GM19455 (cell line): ENCODE results near the gene VEGFA.

Source experiments
- ATAC-seq: cut with Tn5 transposase; IDR thresholded peaks from one replicate; pipeline ENCODE4 v1.9.1; 2021; ENCODE audit not compliant: unreplicated experiment

The VEGFA gene

DNA sequence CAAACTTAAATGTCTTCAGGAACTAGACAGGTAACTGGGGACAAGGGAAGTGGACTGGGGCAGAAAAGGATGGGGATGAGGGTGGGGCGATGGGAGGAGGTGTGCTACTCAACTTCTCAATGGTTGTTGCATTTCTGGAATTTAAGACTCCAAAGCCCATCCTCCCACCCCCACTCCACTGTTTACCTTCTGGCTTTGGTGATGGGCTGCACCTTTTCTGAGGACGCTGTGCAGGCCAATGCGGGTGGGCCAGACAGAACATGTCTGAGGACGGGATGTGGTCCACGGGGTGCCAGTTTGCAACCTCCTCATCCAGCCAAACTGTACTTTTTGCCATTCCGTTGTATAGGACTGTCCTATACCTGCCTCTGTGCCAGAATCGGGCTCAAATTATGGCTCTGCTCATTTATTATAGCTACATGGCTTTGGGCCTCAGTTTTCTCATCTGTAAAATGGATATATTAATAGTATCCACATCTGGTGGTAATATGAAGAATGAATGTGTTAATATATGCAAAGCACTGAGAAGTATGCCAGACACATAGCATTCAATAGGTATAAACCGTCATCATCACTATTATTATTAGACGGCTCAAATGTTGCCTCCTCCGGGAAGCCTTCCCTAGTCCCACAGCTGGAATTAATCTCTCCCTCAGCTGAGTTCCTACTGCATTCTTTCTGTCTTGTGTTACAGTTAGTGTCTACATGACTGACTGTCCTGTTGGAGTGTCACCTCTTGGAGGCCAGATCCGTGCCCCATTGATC, 31.0 kb upstream of the VEGFA start:
- no peak for ATAC-seq

- ATAC-seq = no peak
Observed at GRCh38 chr6:43739642-43740091, 30.3 kb upstream of the VEGFA start.

- ATAC-seq = no peak
Observed at GRCh38 chr6:43740321-43740960, 29.6 kb upstream of the VEGFA start.

GRCh38 chr6:43740961-43741764, 28.8 kb upstream of the VEGFA start:
- no peak for ATAC-seq

GRCh38 chr6:43741829-43742228, 28.2 kb upstream of the VEGFA start:
- no peak for ATAC-seq

DNA sequence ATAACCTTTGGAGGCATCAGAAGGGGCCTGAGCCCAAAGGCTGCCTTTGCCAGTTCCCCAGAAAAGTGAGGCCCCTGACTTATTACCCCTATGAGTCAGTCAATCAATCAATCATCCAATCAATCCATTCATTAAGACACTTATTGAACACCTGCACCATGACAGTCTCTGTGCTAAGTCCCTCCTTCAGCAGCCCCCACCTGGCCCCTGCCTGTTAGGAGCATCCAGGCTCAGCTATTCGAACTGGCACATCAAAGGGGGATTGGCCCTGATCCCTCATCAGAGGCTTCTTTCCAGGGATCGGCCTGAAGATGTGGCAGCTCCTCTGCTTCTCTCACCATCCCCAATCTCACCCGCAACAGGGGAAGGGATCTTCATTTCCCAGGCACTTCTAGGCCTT, 27.7 kb upstream of the VEGFA start:
- no peak for ATAC-seq

GRCh38 chr6:43742931-43743632, 26.9 kb upstream of the VEGFA start:
- no peak for ATAC-seq

- ATAC-seq = no peak
Observed at GRCh38 chr6:43743682-43744381, 26.2 kb upstream of the VEGFA start.

DNA sequence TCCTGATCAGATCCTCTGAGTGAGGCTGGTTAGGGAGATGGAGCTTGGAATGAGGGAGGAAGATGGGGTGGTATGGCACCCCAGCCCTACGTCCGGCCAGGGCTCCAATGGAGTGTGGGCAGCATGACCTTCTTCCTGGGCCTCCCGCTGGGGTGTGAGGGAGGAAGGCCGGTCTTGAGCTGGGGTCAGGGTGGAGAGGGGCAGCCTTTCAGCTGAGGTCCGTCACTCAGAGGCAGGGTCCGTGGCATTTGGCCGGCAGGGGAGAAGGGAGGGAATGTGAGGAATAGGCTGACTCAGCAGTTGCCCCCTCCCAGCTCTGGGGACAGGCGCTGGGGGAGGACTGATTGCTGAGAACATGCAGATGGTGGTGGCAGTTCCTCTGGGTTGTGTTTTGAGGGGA, 25.5 kb upstream of the VEGFA start:
- no peak for ATAC-seq

- no peak for ATAC-seq
Observed at GRCh38 chr6:43744931-43745727, 24.9 kb upstream of the VEGFA start.

- no peak for ATAC-seq
Observed at GRCh38 chr6:43746071-43746470, 23.9 kb upstream of the VEGFA start.

- ATAC-seq = no peak
Observed at GRCh38 chr6:43746613-43747102, 23.4 kb upstream of the VEGFA start.

- no peak for ATAC-seq
Observed at GRCh38 chr6:43747784-43748183, 22.2 kb upstream of the VEGFA start.

DNA sequence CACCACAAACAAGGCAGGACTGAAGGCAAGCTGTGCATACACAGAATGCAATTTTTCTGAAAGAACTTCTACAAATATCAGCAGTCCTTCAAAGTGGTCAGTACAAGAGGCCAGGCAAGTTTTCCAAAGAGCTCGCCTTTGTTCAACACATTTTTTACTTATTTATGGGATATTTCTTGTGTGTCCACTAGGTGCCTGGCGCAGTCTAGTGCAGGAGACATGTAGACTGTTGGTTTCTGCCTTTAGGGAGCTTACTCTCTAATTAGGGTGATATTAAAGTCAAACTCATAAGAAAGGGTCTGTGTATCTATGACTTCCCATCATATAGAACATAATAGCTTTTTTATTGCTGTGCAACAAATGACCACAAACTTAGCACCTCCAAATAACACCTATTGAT, 21.2 kb upstream of the VEGFA start:
- no peak for ATAC-seq

GRCh38 chr6:43749461-43749860, 20.6 kb upstream of the VEGFA start:
- no peak for ATAC-seq

DNA sequence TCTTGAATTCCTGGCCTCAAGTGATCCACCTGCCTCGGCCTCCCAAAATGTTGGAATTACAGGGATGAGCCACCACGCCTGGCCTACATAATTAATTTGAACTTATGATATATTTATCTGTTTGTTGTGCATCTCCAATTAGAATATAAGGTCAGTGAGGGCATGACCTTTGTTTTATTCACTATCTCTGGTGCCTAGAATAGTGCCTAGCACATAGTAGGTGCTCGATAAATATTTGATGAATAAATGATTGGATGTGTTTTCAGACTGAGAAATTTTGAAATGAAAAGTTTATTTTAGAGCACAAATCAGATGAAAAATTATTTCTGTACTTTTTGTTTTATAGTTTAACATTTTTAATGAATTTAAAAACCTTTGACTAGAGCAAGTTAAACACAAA, 19.4 kb upstream of the VEGFA start:
- ATAC-seq = no peak

GRCh38 chr6:43753570-43754183, 16.3 kb upstream of the VEGFA start:
- no peak for ATAC-seq

DNA sequence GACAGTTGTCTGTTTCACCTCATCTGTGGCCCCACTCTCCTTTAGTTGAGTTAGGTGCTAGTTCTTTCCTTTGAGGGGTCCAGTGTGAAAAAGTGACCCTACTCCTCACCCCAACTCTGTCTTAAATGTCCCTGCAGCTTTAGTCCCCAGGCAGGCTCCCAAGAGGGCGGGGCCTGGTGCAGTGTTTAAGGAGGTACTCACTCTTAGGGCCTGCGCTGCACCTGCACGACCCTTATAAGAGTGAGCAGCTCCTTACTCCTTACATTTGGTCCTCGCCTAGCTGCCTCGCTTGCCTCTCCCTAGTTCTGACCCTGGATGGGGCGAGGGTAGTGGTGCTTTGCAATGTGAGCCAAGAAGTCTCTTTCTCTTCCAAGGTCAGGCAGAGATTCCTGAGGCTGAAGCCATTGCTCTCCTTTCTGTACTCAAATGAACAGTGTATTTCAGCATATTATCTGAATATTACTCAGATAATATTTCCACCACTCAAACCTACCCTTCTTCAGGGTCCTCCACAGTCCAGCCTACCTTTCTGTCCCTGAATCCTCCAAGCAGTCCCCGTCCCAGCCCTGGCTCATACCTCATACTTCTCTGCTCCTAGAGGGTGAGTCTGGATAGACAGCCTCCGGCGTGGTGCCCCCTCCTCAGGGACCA, 11.9 kb upstream of the VEGFA start:
- no peak for ATAC-seq

GRCh38 chr6:43758617-43759050, 11.4 kb upstream of the VEGFA start:
- no peak for ATAC-seq
